HG03457 (cell line): ENCODE results near the gene TIGD4.

Experiments
- ATAC-seq: cut with Tn5 transposase; IDR thresholded peaks from one replicate; pipeline ENCODE4 v1.9.1; 2021; ENCODE audit warnings: moderate number of reproducible peaks; ENCODE audit not compliant: unreplicated experiment

The TIGD4 gene

DNA sequence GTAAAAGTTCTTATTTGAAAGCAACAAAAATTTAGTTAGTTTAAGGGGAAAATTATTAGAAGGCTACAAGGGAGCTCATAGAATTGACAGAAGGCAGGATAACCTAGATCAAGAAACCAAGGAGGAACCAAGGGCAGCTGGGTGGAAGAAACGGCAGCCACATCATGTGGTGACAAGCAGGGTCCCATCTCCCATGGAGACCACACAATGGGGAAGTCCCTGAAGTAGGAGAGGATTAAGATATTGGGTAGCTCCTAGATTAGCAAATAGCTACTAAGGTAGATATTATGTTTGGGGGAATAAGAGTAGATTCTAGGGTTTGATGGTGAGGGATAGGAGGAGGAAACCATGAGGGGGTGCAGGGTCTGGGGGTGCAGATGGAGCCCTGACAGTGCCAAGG lies 51.7 kb downstream of the TIGD4 start:
- ATAC-seq: no peak

DNA sequence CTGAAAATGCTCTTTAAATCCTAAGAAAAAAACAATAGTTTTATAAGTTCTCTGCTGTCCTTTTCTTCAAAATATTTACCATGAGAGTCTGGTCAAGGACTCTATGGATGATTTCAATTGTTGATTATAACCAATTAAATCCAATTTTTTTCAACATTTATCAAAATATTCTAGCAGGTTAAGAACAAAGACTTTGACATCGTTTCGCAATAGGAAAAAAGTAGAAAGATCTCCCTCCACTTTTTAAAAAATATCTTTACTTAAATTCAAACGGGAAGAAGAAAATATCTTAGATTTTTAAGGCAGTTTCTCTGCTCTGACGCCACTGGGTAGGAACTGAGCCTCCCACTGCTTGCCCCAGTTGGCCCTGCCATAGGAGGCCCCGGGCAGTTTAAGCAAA lies 55.0 kb downstream of the TIGD4 start:
- no peak for ATAC-seq

GRCh38 chr4:152723236-152723635 lies 56.3 kb downstream of the TIGD4 start:
- no peak for ATAC-seq

DNA sequence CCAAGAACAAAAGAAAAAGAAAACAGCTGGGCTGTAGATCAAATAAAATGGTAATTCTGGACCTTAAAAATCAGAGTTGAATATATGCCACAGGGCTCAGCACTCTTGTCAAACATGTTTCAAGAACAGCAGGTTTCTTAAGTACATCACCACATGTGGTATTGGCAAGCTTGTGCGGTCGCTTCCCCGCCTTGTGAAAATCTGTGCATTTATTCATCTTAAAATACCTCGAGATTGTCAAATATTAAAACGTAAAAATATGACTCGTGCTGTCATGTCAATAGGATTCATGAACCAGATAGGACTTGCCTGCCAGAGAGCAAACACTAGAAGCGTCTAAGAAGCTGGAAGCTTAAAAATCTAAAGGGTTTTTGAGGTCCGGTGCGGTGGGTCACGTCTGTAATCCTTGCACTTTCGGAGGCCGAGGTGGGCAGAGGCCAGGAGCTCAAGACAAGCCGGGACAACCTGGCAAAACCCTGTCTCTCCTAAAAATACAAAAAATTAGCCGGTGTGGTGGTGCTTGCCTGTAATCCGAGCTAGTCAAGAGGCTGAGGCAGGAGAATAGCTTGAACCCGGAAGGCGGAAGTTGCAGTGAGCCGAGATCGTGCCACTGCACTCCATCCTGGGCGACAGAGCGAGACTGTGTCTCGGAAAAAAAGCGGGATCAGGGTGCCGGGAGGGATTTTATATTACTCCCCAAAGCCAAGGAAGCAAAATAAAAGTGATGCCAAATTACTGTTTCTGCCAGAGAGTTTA lies 59.6 kb downstream of the TIGD4 start:
- no peak for ATAC-seq
